GM21390 (cell line): ENCODE data around the gene MRPS11.
"Not testable (repeated sequence)": the region's sequence is repeated elsewhere in the genome, so short reads cannot be mapped to it uniquely, and the experiment has no call there.

Experiments
- ATAC-seq: cut with Tn5 transposase; IDR thresholded peaks from one replicate; pipeline ENCODE4 v1.9.1; 2021; ENCODE audit not compliant: unreplicated experiment

MRPS11 gene

DNA sequence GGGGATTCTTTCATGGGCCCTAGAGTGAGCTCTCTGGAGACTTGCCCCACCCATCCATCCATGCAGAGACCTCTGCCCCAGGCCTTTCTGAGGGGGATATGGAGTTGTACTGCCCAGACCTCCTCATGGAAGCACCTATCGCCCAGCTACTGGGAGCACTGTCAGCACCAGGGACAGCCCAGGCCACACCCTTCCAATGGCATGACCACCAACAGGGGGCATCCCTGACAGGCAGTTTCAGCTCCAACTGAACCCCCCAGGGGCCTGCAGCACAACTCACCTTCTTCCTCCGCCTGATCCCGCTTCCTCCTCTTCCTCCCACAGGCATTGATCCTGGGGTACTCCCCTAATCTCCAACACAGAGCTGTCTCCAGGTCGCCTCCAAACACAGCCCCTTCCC is 21.8 kb downstream of the MRPS11 start:
- ATAC-seq, result no peak

DNA sequence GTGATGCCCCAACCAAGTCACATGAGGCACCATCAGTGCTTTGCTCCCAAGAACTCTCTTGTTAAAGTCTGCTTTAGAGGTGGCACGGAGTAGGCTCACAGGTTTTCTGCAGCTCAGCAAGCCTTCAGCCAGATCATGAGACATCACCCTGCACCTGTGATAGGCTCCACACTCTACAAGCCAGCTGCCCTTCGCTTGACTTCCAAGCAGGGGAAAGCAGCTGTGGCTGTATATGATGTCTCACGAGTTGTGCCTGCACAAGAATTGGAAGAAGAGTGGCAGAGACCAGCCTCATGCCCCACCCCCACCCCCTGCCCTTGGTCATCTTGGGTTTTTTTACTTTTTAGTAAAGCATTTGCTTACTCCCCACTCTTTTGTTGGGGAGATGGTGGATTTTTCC is 22.5 kb downstream of the MRPS11 start:
- no peak for ATAC-seq

DNA sequence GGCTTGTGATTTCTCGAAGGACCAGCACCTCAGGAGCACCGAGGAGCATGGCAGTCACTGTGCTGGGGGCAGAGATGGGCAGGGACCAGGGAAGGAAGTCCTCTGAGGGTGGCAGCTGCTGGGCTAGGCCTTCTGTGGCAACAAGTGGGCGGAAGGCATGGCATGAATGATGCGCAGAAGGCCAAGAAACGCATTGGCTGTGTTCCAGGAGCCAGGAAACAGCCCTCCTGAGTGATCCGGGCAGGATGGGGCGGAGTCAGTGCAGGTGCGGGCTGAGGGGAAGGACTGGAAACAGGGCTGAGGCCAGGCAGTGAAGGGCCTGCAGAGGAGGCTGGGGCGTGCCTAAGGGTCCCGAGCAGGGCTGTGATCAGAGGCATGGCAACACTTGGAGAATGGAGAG is 23.6 kb downstream of the MRPS11 start:
- no peak for ATAC-seq

DNA sequence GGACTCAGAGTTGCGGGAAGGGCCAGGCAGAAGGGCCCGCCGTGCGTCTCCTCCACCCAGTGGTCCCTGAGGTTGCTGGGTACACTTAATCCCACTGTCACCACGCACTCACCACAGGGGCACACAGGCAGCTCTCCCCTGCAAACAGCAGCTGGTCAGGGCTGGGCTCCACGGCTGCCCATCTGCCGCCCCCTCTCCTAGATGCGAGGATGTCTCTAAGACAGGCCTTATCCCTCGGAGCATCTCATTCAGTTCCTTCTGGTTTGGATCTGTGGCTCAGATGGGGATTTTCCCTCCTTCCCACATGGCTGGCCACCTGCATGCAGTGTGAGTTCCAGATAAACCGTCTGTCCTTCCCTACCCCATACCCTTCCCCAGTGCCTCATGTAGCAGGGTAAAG is 26.3 kb downstream of the MRPS11 start:
- ATAC-seq, result no peak

DNA sequence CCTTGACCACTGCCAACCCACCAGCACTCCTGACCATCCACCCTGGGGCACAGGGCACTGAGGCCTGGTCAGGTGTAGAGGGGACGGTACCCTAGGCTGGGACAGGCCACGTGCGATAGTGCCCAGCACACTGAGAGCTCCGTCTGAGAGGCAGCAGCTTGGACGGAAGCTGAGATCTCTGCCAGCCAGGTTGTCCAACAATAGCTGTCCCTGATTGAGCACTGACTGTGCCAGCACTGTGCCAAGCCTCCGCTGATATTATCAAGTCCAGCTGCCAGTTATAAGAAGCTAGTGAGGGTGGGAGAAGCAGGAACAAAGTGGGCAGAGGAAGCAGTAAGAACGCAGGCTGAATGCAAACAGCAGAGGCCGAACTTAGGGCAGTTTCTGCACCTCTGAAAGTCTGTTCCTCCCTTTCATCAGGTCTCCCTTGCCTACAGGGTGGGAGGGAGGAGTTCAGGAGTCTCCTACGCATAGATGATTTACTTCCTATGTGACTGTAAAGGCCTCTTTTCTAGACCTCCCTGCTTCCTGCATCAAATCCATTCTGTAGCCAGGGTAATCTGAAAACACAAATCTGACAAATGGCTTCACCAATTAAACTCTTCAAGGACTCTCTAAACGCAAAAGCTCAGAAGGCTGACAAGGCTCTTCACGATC is 29.7 kb downstream of the MRPS11 start:
- no peak for ATAC-seq

DNA sequence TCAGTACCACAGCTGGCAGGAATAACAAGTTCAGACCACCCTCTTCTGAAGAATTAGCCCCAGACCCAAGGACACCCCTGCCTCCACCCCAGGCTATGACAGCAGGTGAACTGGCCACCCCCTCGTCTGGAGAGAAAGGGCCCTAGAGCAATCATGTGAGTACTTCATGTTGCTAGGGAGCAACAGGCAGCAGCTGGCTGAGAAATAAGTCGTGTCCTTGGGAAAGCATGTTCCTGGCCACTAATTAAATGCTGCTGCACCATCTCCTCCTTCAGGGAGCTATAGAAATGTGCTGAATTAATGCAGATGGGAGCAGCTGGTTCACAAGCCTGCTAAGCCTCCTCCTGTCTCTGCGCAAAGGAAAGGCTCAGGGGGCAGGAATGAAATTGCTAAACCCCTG is 31.5 kb downstream of the MRPS11 start:
- ATAC-seq, result no peak

DNA sequence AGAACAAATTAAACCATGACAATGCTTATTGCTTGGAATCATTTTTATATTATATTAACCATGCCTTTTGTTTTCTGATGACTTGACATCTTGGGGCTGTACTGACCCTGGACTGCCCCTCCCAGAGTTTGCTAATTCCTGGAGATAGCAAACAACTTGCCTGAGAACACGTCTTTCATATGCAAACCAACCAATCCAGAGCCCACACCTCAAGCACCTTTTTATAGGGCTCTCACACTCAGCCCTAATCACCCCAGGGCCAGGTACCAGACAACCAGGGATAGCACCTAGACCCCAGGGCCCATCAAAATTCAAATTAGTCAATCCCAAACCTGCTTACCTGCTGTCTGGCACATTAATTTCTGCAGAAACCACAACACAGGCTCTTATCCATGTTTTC is 36.9 kb downstream of the MRPS11 start:
- no peak for ATAC-seq

DNA sequence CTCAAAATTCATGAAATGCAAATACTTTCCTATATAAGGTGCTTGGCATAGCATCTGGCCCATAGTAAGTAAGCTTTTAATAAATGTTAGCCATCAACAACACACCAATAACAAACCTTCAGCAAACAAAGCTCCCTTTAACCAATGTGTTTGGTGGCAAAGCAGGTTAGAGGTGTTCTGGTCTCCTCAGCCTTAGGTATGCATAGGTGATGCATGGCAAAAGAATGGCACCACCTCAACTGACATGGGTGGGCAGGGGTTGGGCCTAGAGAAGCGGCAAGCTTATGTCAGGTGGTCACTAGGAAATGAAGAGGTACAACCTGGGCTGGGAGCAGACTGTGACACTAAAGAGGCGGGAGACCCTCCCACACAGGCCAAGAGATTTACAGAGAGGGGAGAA is 38.2 kb downstream of the MRPS11 start:
- no peak for ATAC-seq

DNA sequence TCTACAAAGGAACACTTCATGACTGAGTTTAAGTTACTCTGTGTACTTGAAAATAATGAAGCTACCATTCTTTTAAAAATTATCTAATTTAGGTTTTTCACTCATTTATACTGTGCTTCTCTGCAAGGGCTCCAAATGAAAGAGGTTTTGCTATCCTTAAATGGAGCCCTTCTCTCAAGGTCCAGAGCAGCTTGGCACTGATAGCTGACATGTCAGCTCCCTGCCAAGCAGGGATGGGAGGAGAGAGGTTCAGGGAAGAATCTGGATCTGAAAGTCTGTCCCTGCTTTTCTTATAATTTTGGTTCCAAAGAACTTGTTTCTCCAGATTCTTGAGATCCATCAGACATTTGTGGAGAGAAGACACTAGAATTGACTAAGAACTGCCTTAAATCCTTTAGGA is 39.1 kb downstream of the MRPS11 start:
- no peak for ATAC-seq

DNA sequence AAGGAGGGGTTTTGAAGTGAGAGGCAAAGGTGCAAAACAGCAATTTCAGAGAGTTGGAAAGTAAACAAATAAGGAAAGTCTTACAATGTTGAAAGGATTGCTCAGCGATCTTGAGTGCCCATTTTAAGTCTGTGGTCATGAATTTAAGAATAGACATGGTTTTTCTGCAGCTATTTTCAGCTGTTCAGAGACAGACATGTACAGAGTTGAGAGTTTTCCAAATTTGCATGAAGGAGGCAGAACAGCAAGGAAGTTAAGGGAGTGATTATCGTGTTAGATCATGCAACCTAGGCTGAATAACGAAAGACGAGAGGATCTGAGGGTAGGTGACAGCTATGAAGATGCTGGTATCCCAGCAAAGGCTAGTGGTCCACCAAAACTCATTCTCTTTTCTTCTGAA is 41.8 kb downstream of the MRPS11 start:
- peak; percentile 48 for ATAC-seq

DNA sequence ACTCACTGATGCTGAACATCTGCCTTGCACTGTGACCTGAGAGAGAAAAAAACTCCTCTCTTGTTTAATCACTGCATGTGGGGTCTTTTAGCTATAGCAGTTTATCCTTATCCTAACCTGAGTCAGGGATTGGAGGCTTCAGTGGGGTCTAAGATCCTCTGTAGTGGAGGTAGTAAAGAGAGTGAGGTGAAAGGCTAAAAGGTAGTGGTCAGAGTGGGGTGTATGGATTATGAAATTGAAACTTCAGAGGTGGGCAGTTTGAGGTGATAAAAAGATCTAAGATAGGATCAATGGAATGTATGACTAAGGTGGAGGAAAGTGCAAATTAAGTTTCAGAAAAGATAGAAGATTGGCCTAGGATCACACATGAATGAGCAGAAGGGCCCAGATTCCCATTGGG is 42.5 kb downstream of the MRPS11 start:
- ATAC-seq, result peak; percentile 26

DNA sequence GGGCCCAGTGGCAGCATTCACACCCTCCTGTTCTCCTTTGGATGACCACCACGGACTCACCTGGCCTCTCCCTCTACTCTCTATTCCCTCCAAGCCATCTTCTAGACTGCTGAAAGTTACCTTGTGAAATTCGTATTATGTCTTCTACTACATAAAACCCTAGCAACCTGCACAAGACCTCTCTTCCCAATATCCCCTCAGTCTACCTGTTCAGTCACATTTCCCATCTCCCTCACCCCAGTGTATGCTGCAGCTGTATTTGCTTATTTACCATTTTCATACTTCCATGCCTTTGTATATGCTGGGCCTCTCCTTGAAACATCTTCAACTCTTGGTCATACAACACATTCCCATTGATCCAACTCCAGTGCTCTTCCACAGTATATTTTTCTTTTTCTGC is 43.7 kb downstream of the MRPS11 start:
- no peak for ATAC-seq

DNA sequence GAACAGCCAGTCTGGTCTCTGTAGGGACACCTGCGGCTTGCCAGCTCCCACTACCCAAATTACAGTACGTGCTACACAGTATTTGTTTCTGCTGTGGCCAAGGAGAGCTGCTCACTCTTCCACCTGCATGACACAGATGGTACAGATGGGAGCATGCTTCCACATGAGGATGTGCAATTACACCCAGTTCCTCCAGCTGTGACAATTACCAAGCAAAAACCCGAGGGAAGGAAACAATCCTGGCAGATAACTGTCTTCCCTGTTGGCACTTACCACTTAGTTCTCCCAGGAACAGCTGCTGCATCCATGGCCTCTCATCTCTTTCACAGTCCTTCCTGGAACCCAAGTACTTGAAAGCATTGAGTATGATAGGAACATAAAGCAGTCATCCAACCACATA is 44.6 kb downstream of the MRPS11 start:
- no peak for ATAC-seq

DNA sequence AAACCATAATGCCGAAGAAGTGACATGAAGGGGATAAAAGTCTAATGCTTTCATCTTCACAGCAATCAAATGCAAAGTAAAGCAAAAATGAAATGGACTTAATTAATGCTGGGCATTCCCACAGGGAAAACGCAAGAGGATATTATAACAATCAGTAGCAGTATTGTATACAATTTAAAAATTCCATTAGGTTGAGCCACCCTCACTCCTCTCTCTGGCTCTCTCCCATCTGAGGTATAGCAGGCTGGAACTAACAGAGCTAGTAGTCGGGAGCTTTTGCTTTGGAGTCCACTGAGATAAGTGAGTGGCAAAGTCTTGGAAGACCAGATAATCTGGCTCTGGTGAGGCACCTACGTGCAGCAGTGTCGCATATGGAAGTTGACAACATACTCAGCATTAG is 45.1 kb downstream of the MRPS11 start:
- no peak for ATAC-seq

DNA sequence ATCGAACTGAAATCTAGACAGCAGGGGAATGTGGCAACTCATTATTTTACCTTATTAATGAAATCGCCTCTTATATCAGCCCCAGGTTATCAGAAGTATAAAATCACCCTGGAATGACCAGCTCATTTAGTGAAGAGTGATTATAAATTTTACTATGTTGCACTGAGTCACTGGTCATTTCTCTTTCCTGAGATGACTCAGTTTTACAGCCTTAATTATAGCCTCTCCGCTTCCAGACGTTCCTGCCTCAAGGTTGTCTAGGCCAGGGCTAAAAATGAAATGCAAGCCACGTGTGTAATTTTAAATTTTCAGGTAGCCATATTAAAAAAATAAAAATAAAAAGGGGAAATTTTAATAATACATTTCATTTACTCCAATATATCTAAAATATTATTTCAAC is 45.7 kb downstream of the MRPS11 start:
- ATAC-seq, result no peak

DNA sequence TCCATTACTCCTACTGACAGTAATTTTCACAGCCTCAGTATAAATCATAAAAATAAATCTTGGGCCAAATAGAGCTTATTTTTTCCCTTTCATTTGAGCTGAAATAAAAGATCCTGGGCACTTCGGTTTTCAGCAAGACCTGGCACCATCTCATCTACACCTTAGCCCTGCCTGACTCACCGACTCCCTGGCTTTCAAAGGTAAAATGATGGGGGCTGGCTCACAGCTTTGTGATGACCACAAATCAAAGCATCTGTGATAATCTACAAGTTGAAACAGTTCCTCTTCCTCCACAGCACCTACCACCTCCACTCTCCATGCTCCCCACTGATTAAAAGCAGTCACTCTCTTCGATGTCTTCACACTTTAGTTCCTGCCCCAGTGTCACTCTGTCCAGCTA is 51.4 kb downstream of the MRPS11 start:
- ATAC-seq, result no peak

DNA sequence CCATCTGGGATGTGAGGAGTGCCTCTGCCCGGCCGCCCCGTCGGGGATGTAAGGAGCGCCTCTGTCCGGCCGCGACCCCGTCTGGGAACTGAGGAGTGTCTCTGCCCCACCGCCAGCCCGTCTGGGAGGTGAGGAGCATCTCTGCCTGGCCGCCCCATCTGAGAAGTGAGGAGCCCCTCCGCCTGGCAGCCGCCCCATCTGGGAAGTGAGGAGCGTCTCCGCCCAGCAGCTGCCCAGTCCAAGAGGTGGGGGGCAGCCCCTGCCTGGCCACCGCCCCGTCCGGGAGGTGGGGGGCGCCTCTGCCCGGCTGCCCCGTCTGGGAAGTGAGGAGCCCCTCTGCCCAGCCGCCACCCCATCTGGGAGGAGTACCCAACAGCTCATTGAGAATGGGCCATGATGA is 56.6 kb downstream of the MRPS11 start:
- not testable (repeated sequence) for ATAC-seq

DNA sequence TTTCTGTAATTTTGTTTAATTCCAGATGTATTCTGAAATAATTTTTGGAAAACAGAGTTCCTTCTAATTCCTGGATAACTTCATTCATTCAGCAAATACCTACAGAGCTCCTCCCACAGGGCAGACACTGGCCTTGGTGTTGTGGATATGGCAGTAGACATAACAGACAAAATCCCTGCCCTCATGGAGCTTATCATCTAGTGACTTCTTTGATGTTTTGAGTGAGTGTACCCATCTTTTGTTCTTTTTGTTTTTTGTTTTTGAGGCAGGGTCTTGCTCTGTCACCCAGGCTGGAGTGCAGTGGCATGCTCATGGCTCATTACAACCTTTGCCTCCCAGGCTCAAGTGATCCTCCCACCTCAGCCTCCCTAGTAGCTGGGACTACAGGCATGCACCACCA is 57.9 kb downstream of the MRPS11 start:
- ATAC-seq, result no peak

DNA sequence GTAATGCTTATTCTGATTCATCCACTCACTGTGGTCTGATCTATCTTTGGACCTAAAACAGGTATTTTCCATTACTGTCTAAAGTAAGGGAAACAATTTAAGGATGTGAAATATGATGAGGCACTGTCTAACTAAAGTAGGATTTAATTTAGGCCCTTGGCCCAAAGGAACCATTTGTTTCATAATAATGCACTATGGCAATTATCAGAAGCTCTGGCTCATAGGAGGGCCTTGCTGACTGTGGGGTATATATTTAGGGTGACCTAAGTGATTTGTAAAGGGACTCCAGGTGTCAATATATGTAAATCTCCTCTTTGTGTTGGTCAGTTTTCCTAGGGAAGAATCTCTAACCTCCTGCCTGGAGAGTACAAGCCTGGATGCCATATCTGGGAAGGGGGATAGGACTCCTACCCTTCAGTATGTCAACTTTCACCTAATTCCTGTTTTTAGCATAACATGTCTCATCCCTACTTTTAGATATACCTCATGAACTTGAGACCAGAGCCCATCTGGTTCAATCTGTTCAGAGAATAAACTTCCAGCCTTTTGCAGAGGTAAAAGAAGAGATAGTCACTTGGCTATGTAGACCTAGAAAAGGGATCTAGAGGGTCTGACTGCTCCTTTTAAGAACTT is 58.9 kb downstream of the MRPS11 start:
- no peak for ATAC-seq

DNA sequence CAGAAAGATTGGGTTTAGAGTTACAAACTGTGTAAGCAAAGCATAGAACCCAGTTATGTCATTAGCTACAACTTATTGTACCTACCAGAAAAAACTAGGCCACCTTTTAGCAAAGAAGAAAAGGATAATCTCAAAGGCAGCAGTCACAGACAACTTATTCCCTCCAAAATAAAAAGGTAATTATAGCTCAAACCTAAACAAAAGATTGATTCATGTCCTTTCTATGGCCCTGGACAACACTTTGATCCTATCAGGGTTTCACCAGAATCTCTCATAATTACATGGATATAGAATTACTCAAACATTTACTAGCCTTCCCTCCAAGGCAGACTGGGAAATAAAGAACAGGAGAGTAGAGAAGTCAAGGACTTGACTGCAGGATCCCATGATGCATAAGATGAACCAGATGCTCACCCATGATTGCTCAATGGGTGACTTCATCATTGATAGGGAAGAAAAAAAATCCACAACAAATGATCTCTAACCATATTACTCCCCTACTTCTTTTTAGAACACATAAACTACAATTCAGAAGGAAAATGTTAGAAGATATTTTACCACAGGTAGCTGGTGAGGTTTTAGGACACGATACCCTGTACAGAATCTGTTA is 61.6 kb downstream of the MRPS11 start:
- no peak for ATAC-seq
